HG03196 (cell line): Measurements from ENCODE around the gene ARF3.

Experiments
- ATAC-seq: cut with Tn5 transposase; IDR thresholded peaks from one replicate; pipeline ENCODE4 v1.9.1; 2021; ENCODE audit not compliant: unreplicated experiment

ARF3 gene

DNA sequence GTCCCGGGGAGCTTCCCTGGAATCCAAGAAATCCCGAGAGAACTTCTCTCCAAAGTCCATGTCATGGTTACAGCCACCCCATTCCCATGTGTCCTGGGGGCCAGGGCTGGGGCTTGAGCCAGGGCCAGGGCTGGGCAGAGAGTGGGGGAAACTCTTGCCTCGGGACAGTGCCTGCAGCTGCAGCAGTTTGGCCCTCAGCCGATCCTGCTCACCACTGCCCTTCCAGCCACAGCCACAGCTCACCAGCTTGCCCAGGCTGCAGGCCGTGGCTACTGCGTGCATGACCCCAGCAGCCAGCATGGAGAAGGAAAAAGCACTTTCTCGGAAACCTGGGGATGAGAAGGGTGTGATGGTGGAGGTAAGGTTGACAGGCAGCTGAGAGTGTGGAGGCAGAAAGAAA lies 10.7 kb upstream of the ARF3 start:
- ATAC-seq: no peak

GRCh38 chr12:48966177-48966895 lies 9.0 kb upstream of the ARF3 start:
- ATAC-seq: no peak

GRCh38 chr12:48965298-48965838 lies 8.1 kb upstream of the ARF3 start:
- ATAC-seq: no peak

GRCh38 chr12:48961801-48962200 lies 4.5 kb upstream of the ARF3 start:
- ATAC-seq: no peak

GRCh38 chr12:48961331-48961730 lies 4.0 kb upstream of the ARF3 start:
- no peak for ATAC-seq

- no peak for ATAC-seq
Measured at GRCh38 chr12:48960834-48961233, 3.5 kb upstream of the ARF3 start.

GRCh38 chr12:48958049-48958388 lies 732 bp upstream of the ARF3 start:
- ATAC-seq: no peak

- no peak for ATAC-seq
Measured at GRCh38 chr12:48956279-48957140, 777 bp downstream of the ARF3 start.

DNA sequence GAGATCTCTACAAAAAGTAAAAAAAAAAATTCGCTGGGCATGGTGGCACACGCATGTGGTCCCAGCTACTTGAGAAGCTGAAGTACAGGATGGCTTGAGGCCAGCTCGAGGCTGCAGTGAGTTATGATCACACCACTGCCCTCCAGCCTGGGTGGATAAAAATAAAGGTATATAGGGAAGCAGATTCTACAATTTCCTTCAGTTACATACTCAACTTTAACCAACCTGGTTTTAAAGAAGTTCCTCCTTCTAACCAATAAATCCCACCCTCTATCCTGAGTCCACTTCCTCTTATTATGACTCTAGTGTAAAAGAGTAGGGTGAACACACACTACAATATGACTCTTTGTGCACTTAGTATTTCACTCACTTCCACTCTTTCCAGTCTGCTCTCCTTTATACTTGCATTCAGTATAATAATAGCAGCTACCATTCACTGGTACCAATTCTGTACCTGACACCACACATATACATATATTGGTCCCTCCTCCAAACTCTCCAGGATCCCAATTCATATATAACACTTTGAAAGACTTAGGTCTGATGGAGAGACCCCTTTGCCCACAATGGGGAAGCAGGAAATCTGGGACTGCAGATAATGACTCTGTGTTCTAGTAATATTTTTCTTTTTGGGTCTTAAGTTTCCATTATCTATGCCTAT lies 2.3 kb downstream of the ARF3 start:
- ATAC-seq: no peak

- no peak for ATAC-seq
Measured at GRCh38 chr12:48954061-48954460, 3.2 kb downstream of the ARF3 start.

DNA sequence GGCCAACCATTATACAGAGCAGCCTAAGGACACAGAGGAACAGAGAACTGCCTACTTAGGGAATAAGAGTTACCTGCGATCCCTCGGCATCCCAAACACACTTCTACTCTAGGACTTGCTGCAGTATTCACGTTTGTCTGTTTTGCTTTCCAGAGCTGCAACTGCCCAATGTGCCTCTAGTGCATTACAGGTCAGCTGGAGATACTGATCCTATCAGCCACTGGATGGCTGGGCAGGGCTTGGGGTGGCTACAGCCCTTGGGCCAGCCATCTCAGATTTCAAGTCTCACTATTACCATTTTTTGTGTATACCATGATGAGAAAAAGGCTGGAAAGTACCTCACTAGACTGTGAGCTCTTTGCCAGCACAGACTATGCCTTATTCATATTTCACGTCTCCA lies 4.6 kb downstream of the ARF3 start:
- ATAC-seq: no peak

GRCh38 chr12:48947727-48948126 lies 9.6 kb downstream of the ARF3 start:
- no peak for ATAC-seq

DNA sequence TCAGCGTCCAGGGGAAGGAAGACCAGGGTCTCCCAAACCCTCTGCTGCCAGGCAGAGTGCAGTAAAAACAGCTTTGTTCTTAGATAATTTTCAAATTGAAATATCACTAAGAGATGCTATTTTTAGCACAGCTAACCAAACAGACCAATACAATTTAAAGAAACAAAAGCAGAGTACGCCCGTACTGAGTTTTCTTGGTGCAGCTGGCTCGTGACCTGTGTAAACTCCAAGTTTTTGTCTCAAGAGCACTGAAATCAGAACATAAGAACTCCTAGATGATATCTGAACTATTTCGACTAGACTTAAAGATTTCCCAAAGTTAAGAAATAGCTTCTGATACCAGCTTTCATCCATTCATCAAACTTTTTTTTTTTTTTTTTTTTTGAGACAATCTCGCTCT lies 10.3 kb downstream of the ARF3 start:
- ATAC-seq: no peak

- no peak for ATAC-seq
Measured at GRCh38 chr12:48946205-48946604, 11.1 kb downstream of the ARF3 start.

- ATAC-seq: no peak
Measured at GRCh38 chr12:48943221-48943620, 14.1 kb downstream of the ARF3 start.

- ATAC-seq: no peak
Measured at GRCh38 chr12:48940181-48940580, 17.1 kb downstream of the ARF3 start.

- no peak for ATAC-seq
Measured at GRCh38 chr12:48938805-48939204, 18.5 kb downstream of the ARF3 start.

DNA sequence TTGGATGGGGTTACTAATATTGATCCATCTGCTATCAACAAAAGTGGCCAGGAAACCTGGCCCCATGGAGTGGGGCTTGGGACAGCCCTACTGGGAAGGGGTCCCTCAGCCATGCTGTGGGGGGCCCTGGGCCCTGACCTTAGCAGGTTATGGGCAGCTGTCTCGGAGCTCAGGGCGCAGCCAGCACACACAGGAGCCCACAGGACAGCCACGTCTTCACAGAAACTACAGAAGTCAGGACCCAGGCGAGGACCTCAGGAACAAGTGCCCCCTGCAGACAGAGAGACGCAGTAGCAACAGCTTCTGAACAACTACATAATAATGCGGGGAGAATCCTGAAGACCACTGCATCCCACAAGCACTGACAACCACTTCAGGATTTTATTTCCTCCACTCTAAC lies 20.1 kb downstream of the ARF3 start:
- ATAC-seq: no peak

- no peak for ATAC-seq
Measured at GRCh38 chr12:48936379-48936979, 20.8 kb downstream of the ARF3 start.

GRCh38 chr12:48934312-48934706 lies 23.0 kb downstream of the ARF3 start:
- no peak for ATAC-seq

DNA sequence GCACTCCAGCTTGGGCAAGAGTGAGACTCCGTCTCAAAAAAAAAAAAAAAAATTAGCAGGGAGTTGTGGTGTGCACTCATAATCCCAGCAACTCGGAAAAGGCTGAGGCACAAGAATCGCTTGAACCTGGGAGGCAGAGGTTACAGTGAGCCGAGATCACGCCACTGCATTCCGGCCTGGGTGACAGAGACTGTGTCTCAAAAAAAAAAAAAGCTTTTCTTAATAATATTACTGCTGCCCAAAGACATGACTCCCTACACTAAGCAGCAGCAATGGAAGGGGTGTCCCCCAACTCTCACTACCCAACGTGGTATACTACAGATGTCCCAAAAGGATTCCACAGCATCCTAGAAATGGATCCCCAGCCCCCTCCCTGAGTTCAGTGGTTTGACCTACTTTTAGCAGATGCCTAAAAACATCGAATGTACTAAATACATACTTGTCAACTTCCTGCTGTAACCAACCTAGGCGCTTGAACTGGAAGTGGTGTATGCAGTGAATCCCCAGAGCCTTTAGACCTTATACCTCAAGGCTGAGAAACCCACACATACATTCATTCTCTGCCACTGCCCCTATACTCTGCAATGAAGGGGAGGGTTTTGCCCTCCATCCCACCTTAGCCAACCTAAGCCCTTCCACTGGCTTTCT lies 23.5 kb downstream of the ARF3 start:
- ATAC-seq: no peak
